CD14-positive monocyte (primary cell): ENCODE results near the gene CHST6. TPM values are rescaled to one million over a fixed set of nuclear protein-coding genes. Genes with fewer than 3 reads are reported as not detected.

ENCODE experiments used
- DNase-seq, 3 donors: peaks; one replicate each; pipeline ENCODE4 v3.0.0-alpha.2; 2011 to 2022
- H2AFZ ChIP-seq: 2 replicates; pipeline ENCODE4 v1.6.0; 2012; ENCODE audit warnings: mild to moderate bottlenecking, low read depth, low read length, inconsistent platforms; ENCODE audit not compliant: insufficient read depth, poor library complexity, severe bottlenecking
- H3K27ac ChIP-seq, 2 donors: 1 replicate in 1 of 2; 2 replicates in 1 of 2; pipeline ENCODE4 v1.5.1; 2012 to 2013; ENCODE audit warnings: low read length in 2 of 2, control low read depth in 1 of 2, inconsistent platforms in 1 of 2, low read depth in 1 of 2, mild to moderate bottlenecking in 1 of 2
- H3K27me3 ChIP-seq, 2 donors: one replicate each; pipeline versions ENCODE4 v1.6.0 to v1.6.1; 2011 to 2013; ENCODE audit warnings: low read length in 2 of 2; ENCODE audit not compliant: control insufficient read depth in 2 of 2, insufficient read depth in 2 of 2
- H3K36me3 ChIP-seq, 2 donors: replicated peaks in 1 of 2; 1 replicate in 1 of 2; 2 replicates in 1 of 2; pipeline versions ENCODE4 v1.5.1 to v1.6.1; 2012 to 2013; ENCODE audit warnings: low read length in 2 of 2, control low read depth in 1 of 2, inconsistent platforms in 1 of 2, mild to moderate bottlenecking in 1 of 2; ENCODE audit not compliant: insufficient read depth in 2 of 2, control insufficient read depth in 1 of 2
- H3K4me1 ChIP-seq, 2 donors: 1 replicate in 1 of 2; 2 replicates in 1 of 2; pipeline versions ENCODE4 v1.5.1 to v1.6.1; 2012 to 2013; ENCODE audit warnings: low read length in 2 of 2, control low read depth in 1 of 2, inconsistent platforms in 1 of 2, mild to moderate bottlenecking in 1 of 2, moderate library complexity in 1 of 2; ENCODE audit not compliant: insufficient read depth in 2 of 2, control insufficient read depth in 1 of 2
- H3K4me2 ChIP-seq: replicated peaks from 2 replicates; pipeline ENCODE3; 2012; ENCODE audit warnings: low read length, moderate library complexity, mild to moderate bottlenecking; ENCODE audit not compliant: poor library complexity, severe bottlenecking; ENCODE audit errors: extremely low read depth
- H3K4me3 ChIP-seq, 3 experiments: fragments of 200-600 bp in 1 of 3; sonication (generic) in 1 of 3; replicated peaks in 1 of 3; 1 replicate in 2 of 3; 2 replicates in 1 of 3; pipeline ENCODE4 v1.5.1; 2011 to 2013; ENCODE audit warnings: low read length in 3 of 3, mild to moderate bottlenecking in 3 of 3, control low read depth in 2 of 3, low read depth in 2 of 3, inconsistent platforms in 1 of 3, moderate library complexity in 1 of 3
- H3K79me2 ChIP-seq: 2 replicates; pipeline ENCODE4 v1.6.0; 2012; ENCODE audit warnings: mild to moderate bottlenecking, control low read depth, inconsistent platforms, low read length, moderate library complexity; ENCODE audit not compliant: insufficient read depth
- H3K9ac ChIP-seq: 2 replicates; pipeline ENCODE4 v1.6.0; 2017; ENCODE audit warnings: low read length, mild to moderate bottlenecking; ENCODE audit not compliant: insufficient read depth, poor library complexity, severe bottlenecking
- H3K9me3 ChIP-seq, 2 donors: replicated peaks in 1 of 2; 1 replicate in 1 of 2; 2 replicates in 1 of 2; pipeline versions ENCODE4 v1.5.1 to v1.6.1; 2012 to 2013; ENCODE audit warnings: low read length in 2 of 2, control low read depth in 1 of 2; ENCODE audit not compliant: control insufficient read depth in 1 of 2, insufficient read depth in 1 of 2
- H4K20me1 ChIP-seq: 2 replicates; pipeline ENCODE4 v1.6.0; 2012; ENCODE audit warnings: mild to moderate bottlenecking, low read length, control low read depth, moderate library complexity; ENCODE audit not compliant: insufficient read depth
- H3K27ac Mint-ChIP-seq, 7 donors: one replicate each; pipeline ENCODE4 v1.8.0; 2020; ENCODE audit warnings: mild to moderate bottlenecking in 7 of 7, mixed read lengths in 7 of 7, moderate library complexity in 6 of 7, inconsistent platforms in 2 of 7
- H3K27me3 Mint-ChIP-seq, 3 donors: one replicate each; pipeline ENCODE4 v1.8.0; 2021 to 2022; ENCODE audit warnings: low read depth in 3 of 3, mild to moderate bottlenecking in 3 of 3, mixed read lengths in 3 of 3, moderate library complexity in 3 of 3, inconsistent platforms in 1 of 3
- H3K36me3 Mint-ChIP-seq, 2 donors: one replicate each; pipeline ENCODE4 v1.8.0; 2020; ENCODE audit warnings: mixed read lengths in 2 of 2, inconsistent platforms in 1 of 2, mild to moderate bottlenecking in 1 of 2
- H3K4me1 Mint-ChIP-seq: one replicate; pipeline ENCODE4 v1.8.0; 2020; ENCODE audit warnings: mild to moderate bottlenecking, mixed read lengths
- H3K4me3 Mint-ChIP-seq, 2 donors: one replicate each; pipeline ENCODE4 v1.8.0; 2020; ENCODE audit warnings: mild to moderate bottlenecking in 2 of 2, mixed read lengths in 2 of 2, moderate library complexity in 1 of 2
- H3K9me3 Mint-ChIP-seq, 7 donors: one replicate each; pipeline ENCODE4 v1.8.0; 2020 to 2022; ENCODE audit warnings: mixed read lengths in 7 of 7, mild to moderate bottlenecking in 6 of 7, moderate library complexity in 6 of 7, inconsistent platforms in 2 of 7
- WGBS: methylation state at CpG from one replicate; pipeline ENCODE4 v1.1.5; 2013; ENCODE audit warnings: missing lambda C conversion rate; ENCODE audit not compliant: insufficient coverage; 5-methylcytosine and 5-hydroxymethylcytosine counted together
- intact Hi-C, 2 donors: fragments of 100-400 bp; cut with micrococcal nuclease; formaldehyde crosslinking; loops; one replicate each; pipeline versions ENCODE4 v1.15.0 to v1.15.1; 2023
- polyA plus RNA-seq, 3 donors: library from polyadenylated mRNA; depleted of rRNA in 1 of 3; unstranded in 2 of 3; stranded (reverse) in 1 of 3; fragments of 300-500 nt in 2 of 3; fragments of >200 nt in 1 of 3; fragmentation: Illumina TruSeq in 2 of 3; gene quantifications; 1 replicate in 2 of 3; 2 replicates in 1 of 3; pipeline ENCODE4 v1.2.3, GENCODE V29; 2012 to 2021
- TF ChIP-seq, protein P1 (sequence below): fragments of 200-600 bp; IDR thresholded peaks from one replicate; pipeline ENCODE4 v1.8.0; 2022; ENCODE audit warnings: antibody characterized with exemption, mild to moderate bottlenecking

CHST6 gene
- polyA plus RNA-seq, 3 donors = 0.03 TPM; not detected in 2

DNA sequence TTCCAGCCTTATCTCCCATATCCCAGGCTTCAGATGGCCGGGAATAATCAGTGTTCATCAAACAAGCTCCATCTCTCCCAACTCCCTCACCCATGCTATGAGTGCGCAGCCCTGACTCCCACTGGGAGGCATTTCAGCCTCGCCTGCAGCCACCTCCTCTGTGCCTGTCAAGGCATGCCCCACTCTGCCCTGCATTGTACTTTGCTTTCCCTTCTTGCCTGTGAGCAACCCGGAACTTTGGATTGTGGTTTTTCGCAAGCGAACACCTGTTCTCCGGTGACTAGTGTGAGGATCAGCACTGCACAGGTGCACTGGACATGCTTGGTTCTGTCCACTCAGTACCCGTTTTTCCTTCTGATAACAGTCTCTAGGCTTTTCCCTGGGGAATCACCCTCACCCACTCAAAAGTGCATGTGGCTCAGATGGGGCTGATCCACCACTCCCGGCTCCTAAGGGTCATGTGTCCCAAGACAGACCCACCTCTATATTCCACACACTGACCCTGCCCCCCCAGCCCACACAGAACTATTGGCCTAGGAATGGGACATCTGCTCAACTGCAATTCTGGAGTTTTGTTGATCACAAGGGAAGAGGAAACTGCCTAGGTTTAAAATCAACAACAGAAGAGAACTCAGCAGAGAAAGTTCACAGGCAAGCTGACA lies 9.1 kb downstream of the CHST6 start:
- Histone ChIP-seq H3K9me3 (no peaks in the 10 kb centered on the region), H4K20me1 (no peaks in the 10 kb centered on the region), H3K4me2 (no peak overlapping the region), H3K9ac (no peak overlapping the region), H2AFZ (no peak overlapping the region), H3K4me3 (no peak overlapping the region), H3K36me3 (no peaks in the 10 kb centered on the region), H3K4me1 (no peaks in the 10 kb centered on the region), H3K27ac (no peak overlapping the region), H3K27me3 (no peaks in the 10 kb centered on the region), H3K79me2 (no peaks in the 10 kb centered on the region)
- H3K9me3 Mint-ChIP-seq = no peaks in the 10 kb centered on the region
- peak overlapping the region in 1 of 2 donors; percentile 9 for H3K4me3 Mint-ChIP-seq
- 89% methylated on average over 8 of the region's 9 CpGs for WGBS
- H3K27ac Mint-ChIP-seq = no peak overlapping the region
- H3K27me3 Mint-ChIP-seq = peaks cover 8 to 18% (median 14%) of the 10 kb centered on the region in 3 donors
- peaks cover 4% of the 10 kb centered on the region for H3K4me1 Mint-ChIP-seq
- DNase-seq = no peak
- TF ChIP-seq, protein P1, sequence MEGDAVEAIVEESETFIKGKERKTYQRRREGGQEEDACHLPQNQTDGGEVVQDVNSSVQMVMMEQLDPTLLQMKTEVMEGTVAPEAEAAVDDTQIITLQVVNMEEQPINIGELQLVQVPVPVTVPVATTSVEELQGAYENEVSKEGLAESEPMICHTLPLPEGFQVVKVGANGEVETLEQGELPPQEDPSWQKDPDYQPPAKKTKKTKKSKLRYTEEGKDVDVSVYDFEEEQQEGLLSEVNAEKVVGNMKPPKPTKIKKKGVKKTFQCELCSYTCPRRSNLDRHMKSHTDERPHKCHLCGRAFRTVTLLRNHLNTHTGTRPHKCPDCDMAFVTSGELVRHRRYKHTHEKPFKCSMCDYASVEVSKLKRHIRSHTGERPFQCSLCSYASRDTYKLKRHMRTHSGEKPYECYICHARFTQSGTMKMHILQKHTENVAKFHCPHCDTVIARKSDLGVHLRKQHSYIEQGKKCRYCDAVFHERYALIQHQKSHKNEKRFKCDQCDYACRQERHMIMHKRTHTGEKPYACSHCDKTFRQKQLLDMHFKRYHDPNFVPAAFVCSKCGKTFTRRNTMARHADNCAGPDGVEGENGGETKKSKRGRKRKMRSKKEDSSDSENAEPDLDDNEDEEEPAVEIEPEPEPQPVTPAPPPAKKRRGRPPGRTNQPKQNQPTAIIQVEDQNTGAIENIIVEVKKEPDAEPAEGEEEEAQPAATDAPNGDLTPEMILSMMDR = no peak
- intact Hi-C loops = no loop called here
- no peaks in the 10 kb centered on the region for H3K36me3 Mint-ChIP-seq

DNA sequence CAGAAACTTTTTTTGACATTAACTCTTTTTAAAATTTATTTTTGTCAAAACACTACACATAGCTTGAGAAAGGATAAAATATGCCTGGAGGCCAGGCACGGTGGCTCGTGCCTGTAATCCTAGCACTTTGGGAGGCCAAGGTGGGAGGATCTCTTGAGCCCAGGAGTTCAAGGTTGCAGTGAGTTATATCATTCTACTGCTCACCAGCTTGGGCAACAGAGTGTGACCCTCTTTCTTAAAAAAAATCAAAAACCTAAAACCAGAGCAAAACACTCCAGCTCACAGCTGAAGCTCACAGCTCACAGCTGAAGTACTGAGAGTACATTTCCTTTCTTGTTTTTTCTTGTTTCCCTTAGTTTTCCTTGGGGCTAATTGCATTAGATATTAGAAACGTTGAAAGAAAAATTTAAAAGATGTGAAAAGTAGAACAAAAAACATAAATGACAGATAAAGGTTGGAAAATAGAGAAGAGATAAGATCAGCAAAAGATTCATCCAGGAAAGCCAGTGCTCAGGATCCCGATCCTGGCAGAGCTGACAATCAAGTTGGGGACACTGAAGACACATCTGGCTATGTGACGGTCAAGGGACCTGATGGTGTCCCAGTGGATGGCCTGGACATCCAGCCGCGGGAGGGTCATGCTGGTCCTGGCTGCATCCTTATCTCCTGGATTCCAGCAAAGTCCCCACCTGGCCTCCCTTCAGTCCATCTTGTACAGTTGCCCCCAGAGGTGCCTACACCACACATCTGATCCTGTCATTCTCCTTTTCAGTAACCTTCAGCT lies 9.8 kb downstream of the CHST6 start:
- Histone ChIP-seq H4K20me1 (no peaks in the 10 kb centered on the region), H3K27me3 (no peaks in the 10 kb centered on the region), H3K4me3 (no peak overlapping the region), H3K36me3 (no peaks in the 10 kb centered on the region), H3K9me3 (no peaks in the 10 kb centered on the region), H3K79me2 (no peaks in the 10 kb centered on the region), H3K27ac (no peak overlapping the region), H3K4me2 (no peak overlapping the region), H2AFZ (no peak overlapping the region), H3K4me1 (no peaks in the 10 kb centered on the region), H3K9ac (no peak overlapping the region)
- Mint-ChIP-seq H3K36me3 (no peaks in the 10 kb centered on the region), H3K4me1 (peaks cover 4% of the 10 kb centered on the region), H3K27me3 (peaks cover 10 to 18% (median 14%) of the 10 kb centered on the region in 3 donors), H3K27ac (no peak overlapping the region), H3K4me3 (peak overlapping the region in 1 of 2 donors; percentile 9), H3K9me3 (no peaks in the 10 kb centered on the region)
- no peak for DNase-seq
- WGBS = 95% methylated on average over 6 of the region's 7 CpGs
- TF ChIP-seq, protein P1 = no peak
- intact Hi-C loops = no loop called here
